ENCODE data around the gene CENATAC. TPM values are rescaled to one million over a fixed set of nuclear protein-coding genes. Genes with fewer than 3 reads are reported as not detected.

CENATAC gene
- total RNA-seq, 2 experiments from 2014 or later, result 47.7 to 60.6 TPM

DNA sequence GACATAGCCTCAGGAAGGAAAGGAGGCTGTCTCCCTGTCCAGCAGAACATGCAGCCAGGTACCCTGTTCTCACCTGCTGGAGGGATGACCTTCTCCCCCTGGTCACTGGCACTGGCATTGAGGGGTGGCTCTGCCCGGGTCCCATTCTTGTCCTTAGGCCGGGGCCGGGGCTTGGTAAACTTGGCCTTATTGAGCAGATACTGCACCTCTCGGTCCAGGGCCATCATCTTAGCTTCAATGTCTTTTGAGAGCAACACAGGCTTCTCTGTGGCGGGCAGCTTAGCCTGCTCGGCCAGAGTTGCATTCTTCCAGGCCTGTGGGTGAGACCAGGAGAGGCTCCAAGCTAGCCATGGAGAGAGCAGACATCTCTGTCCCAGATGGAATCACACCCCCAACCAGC, 48.6 kb downstream of the CENATAC start:
- POLR2A ChIA-PET, result no interaction called here
- CTCF ChIA-PET (ENCODE audit: unreplicated experiment), result interaction anchor here (0.6 kb wide), 1 partner anchor 49 kb away, joined by 3 read pairs; no protein-coding TSS in a partner anchor
- H2AFZ ChIP-seq (ENCODE audit: low read length), result no peak overlapping the region
- H3K4me1 ChIP-seq (ENCODE audit: insufficient read depth, low read length, poor library complexity, severe bottlenecking), result no peaks in the 10 kb centered on the region
- intact Hi-C loops (cut with micrococcal nuclease; ENCODE audit: unreplicated experiment), result no loop called here
- no peak overlapping the region for H3K4me2 ChIP-seq (ENCODE audit: low read length)
- no peaks in the 10 kb centered on the region for H4K20me1 ChIP-seq (ENCODE audit: insufficient read depth, low read length)
- BruUV-seq (replicated peaks), result no TSS peak
- TF ChIP-seq EZH2phosphoT487 (IDR thresholded peaks at IDR 0.05; ENCODE audit: borderline replicate concordance, low read depth, low read length), result no peak
- TF ChIP-seq, protein P1, sequence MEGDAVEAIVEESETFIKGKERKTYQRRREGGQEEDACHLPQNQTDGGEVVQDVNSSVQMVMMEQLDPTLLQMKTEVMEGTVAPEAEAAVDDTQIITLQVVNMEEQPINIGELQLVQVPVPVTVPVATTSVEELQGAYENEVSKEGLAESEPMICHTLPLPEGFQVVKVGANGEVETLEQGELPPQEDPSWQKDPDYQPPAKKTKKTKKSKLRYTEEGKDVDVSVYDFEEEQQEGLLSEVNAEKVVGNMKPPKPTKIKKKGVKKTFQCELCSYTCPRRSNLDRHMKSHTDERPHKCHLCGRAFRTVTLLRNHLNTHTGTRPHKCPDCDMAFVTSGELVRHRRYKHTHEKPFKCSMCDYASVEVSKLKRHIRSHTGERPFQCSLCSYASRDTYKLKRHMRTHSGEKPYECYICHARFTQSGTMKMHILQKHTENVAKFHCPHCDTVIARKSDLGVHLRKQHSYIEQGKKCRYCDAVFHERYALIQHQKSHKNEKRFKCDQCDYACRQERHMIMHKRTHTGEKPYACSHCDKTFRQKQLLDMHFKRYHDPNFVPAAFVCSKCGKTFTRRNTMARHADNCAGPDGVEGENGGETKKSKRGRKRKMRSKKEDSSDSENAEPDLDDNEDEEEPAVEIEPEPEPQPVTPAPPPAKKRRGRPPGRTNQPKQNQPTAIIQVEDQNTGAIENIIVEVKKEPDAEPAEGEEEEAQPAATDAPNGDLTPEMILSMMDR (conservative IDR thresholded peaks at IDR 0.05; ENCODE audit: low read length), result no peak
- H3K4me3 ChIP-seq (ENCODE audit: low read depth, low read length, poor library complexity, severe bottlenecking), result no peak overlapping the region
- H3K9me2 ChIP-seq (ENCODE audit: insufficient read depth, low read length), result no peaks in the 10 kb centered on the region
- no peaks in the 10 kb centered on the region for H3K79me2 ChIP-seq (ENCODE audit: insufficient read depth, low read depth, low read length)
- H3K9me3 ChIP-seq (ENCODE audit: low read length), result no peaks in the 10 kb centered on the region
- no peak overlapping the region for H3K27ac ChIP-seq (ENCODE audit: low read depth, low read length, poor library complexity, severe bottlenecking)
- no peak for DNase-seq (ENCODE audit: low spot score)
- peaks cover 68% of the 10 kb centered on the region for H3K36me3 ChIP-seq (ENCODE audit: insufficient read depth, low read length)

DNA sequence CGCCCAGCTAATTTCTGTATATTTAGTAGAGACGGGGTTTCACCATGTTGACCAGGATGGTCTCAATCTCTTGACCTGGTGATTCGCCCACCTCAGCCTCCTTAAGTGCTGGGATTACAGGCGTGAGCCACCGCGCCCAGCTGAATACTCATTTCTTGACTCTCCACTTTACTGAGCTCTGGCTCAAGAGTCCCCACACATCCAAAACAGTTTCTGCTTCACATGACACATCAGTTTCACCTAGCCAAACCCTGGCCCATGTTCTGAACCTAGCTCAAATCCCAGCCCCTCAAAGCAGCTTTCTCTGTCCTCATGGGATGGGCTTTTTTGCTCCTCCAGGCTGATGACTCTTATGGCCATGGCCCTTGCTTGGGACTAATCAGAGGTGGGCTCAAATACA, 49.3 kb downstream of the CENATAC start:
- H3K4me2 ChIP-seq (ENCODE audit: low read length), result no peak overlapping the region
- H3K27ac ChIP-seq (ENCODE audit: low read depth, low read length, poor library complexity, severe bottlenecking), result no peak overlapping the region
- ChIA-PET CTCF (ENCODE audit: unreplicated experiment) (interaction anchor here (1.1 kb wide), 1 partner anchor 18 kb away, joined by 4 read pairs; no protein-coding TSS in a partner anchor), POLR2A (interaction anchor here (0.7 to 1.3 kb wide), 3 partner anchors 20 to 401 kb away, joined by 3 read pairs; partner anchors contain the start of gene VPS11)
- peaks cover 75% of the 10 kb centered on the region for H3K36me3 ChIP-seq (ENCODE audit: insufficient read depth, low read length)
- DNase-seq (ENCODE audit: low spot score), result no peak
- no peaks in the 10 kb centered on the region for H4K20me1 ChIP-seq (ENCODE audit: insufficient read depth, low read length)
- no peaks in the 10 kb centered on the region for H3K9me3 ChIP-seq (ENCODE audit: low read length)
- no TSS peak for BruUV-seq (replicated peaks)
- H3K9me2 ChIP-seq (ENCODE audit: insufficient read depth, low read length), result no peaks in the 10 kb centered on the region
- intact Hi-C loops (cut with micrococcal nuclease; ENCODE audit: unreplicated experiment), result no loop called here
- H3K4me1 ChIP-seq (ENCODE audit: insufficient read depth, low read length, poor library complexity, severe bottlenecking), result no peaks in the 10 kb centered on the region
- no peak for TF ChIP-seq EZH2phosphoT487 (IDR thresholded peaks at IDR 0.05; ENCODE audit: borderline replicate concordance, low read depth, low read length)
- TF ChIP-seq, protein P1 (conservative IDR thresholded peaks at IDR 0.05; ENCODE audit: low read length), result no peak
- H2AFZ ChIP-seq (ENCODE audit: low read length), result no peak overlapping the region
- no peaks in the 10 kb centered on the region for H3K79me2 ChIP-seq (ENCODE audit: insufficient read depth, low read depth, low read length)
- H3K4me3 ChIP-seq (ENCODE audit: low read depth, low read length, poor library complexity, severe bottlenecking), result no peak overlapping the region

DNA sequence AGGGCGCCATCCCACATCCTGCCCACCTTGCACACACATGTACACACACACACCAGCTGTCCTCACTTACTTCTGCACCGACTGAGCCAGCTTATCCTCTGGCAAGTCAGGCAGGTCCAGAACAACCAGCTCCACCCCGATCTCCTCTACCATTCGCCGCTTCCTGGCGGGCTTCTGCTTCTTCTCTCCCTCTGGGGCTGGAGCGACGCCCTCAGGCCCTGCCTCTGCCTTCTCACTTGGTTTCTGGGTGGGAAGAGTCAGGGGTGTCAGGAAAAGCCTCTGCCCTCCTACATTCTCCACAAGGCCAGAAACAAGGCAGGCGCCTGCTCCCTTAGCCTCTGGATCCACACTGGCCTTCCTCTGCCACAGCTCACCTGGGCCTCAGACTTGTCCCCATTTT, 50.7 kb downstream of the CENATAC start:
- Histone ChIP-seq H3K4me1 (ENCODE audit: insufficient read depth, low read length, poor library complexity, severe bottlenecking) (no peaks in the 10 kb centered on the region), H3K36me3 (ENCODE audit: insufficient read depth, low read length) (peaks cover 90% of the 10 kb centered on the region), H3K9me2 (ENCODE audit: insufficient read depth, low read length) (no peaks in the 10 kb centered on the region), H4K20me1 (ENCODE audit: insufficient read depth, low read length) (no peaks in the 10 kb centered on the region), H3K4me3 (ENCODE audit: low read depth, low read length, poor library complexity, severe bottlenecking) (no peak overlapping the region), H3K27ac (ENCODE audit: low read depth, low read length, poor library complexity, severe bottlenecking) (no peak overlapping the region), H3K79me2 (ENCODE audit: insufficient read depth, low read depth, low read length) (no peaks in the 10 kb centered on the region), H3K4me2 (ENCODE audit: low read length) (no peak overlapping the region), H3K9me3 (ENCODE audit: low read length) (no peaks in the 10 kb centered on the region), H2AFZ (ENCODE audit: low read length) (no peak overlapping the region)
- CTCF ChIA-PET (ENCODE audit: unreplicated experiment), result no interaction called here
- no peak for DNase-seq (ENCODE audit: low spot score)
- no TSS peak for BruUV-seq (replicated peaks)
- intact Hi-C loops (cut with micrococcal nuclease; ENCODE audit: unreplicated experiment), result no loop called here
- POLR2A ChIA-PET, result interaction anchor here (1.3 kb wide), 1 partner anchor 8 kb away, joined by 6 read pairs; no protein-coding TSS in a partner anchor
- TF ChIP-seq EZH2phosphoT487 (IDR thresholded peaks at IDR 0.05; ENCODE audit: borderline replicate concordance, low read depth, low read length), result no peak
- TF ChIP-seq, protein P1 (conservative IDR thresholded peaks at IDR 0.05; ENCODE audit: low read length), result no peak
